ENCODE data around the gene MED15. TPM values are rescaled to one million over a fixed set of nuclear protein-coding genes. Genes with fewer than 3 reads are reported as not detected.

MED15 gene
- total RNA-seq, 2 experiments from 2014 or later, result 93.3 to 97.4 TPM

DNA sequence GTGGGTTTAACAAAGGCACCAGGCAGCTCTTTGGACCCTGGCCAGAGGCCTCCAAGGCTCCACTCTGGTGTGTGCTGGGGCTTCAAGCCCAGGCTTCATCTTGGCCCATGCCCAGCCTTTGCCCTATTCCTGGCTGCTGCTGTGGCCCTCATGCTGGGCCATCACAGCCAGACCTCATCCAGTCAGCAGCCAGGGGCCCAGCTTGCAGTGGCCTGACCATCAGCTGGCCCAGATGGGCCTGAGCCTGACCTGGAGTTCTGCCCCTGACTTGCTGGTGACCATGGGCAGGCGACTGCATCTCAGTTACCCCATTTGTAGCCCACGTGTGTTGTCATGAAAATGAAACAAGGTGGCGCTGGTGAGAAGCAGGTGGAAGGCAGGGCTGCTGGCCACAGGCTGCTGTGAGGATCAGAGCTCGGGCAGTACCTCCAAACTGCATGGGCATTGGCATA, 76.1 kb downstream of the MED15 start:
- no peaks in the 10 kb centered on the region for H3K9me3 Mint-ChIP-seq
- ChIA-PET CTCF (interaction anchor here (1.0 to 1.4 kb wide), 2 partner anchors 11 to 19 kb away, joined by 3 to 8 read pairs; no protein-coding TSS in a partner anchor), POLR2A (no interaction called here)
- H3K27me3 Mint-ChIP-seq, result no peaks in the 10 kb centered on the region
- intact Hi-C loops (cut with micrococcal nuclease), result no loop called here
- peaks cover 27% of the 10 kb centered on the region for H3K36me3 Mint-ChIP-seq
- H3K4me1 Mint-ChIP-seq (ENCODE audit: low read depth), result peaks cover 12% of the 10 kb centered on the region
- no peak for DNase-seq
- no peak overlapping the region for H3K27ac Mint-ChIP-seq
- H3K4me3 Mint-ChIP-seq, result no peak overlapping the region

DNA sequence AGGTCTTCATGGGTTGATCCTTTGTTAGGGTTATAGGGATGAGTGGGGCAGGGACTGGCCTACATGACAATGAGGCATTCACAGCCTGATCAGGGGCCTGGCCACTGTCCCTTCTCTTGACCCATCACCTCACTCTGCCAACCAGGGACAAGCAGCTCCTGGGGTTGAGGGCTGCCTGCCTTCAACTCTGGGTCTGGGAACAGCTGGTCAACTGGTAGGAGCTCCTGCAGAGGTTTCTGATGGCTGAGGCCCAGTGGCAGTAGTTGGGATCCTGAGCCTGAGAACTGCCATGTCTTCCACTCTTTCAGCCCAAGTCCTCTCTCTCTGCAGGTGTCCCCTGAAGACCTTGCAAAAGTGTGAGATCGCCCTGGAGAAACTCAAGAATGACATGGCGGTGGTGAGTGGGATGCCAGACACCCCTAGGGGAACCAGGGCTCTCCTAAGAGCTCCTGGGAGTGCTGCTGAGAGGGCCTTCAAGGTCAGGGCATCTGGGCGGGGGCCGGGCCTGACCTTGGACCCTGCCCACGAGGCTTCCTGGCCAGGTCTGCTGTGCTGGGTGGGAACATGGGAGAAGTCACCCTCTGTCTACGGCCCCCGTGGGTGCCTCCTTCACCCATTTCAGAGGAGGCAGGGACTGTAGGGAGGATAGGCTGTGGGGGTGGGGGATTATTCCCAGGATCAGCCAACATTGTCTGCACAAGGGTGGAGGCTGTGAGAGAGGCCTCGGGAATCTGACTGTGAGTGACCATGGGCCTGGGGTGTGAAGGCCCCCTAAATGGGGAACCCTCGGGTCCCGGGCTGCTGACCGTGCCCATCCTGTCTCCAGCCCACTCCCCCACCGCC, 76.8 kb downstream of the MED15 start:
- H3K36me3 Mint-ChIP-seq, result peaks cover 24% of the 10 kb centered on the region
- no peaks in the 10 kb centered on the region for H3K27me3 Mint-ChIP-seq
- H3K4me3 Mint-ChIP-seq, result no peak overlapping the region
- no peak for DNase-seq
- intact Hi-C loops (cut with micrococcal nuclease), result no loop called here
- H3K9me3 Mint-ChIP-seq, result no peaks in the 10 kb centered on the region
- H3K27ac Mint-ChIP-seq, result no peak overlapping the region
- ChIA-PET CTCF (interaction anchor here (1.4 kb wide), 1 partner anchor 12 kb away, joined by 8 read pairs; no protein-coding TSS in a partner anchor), POLR2A (no interaction called here)
- peaks cover 12% of the 10 kb centered on the region for H3K4me1 Mint-ChIP-seq (ENCODE audit: low read depth)

DNA sequence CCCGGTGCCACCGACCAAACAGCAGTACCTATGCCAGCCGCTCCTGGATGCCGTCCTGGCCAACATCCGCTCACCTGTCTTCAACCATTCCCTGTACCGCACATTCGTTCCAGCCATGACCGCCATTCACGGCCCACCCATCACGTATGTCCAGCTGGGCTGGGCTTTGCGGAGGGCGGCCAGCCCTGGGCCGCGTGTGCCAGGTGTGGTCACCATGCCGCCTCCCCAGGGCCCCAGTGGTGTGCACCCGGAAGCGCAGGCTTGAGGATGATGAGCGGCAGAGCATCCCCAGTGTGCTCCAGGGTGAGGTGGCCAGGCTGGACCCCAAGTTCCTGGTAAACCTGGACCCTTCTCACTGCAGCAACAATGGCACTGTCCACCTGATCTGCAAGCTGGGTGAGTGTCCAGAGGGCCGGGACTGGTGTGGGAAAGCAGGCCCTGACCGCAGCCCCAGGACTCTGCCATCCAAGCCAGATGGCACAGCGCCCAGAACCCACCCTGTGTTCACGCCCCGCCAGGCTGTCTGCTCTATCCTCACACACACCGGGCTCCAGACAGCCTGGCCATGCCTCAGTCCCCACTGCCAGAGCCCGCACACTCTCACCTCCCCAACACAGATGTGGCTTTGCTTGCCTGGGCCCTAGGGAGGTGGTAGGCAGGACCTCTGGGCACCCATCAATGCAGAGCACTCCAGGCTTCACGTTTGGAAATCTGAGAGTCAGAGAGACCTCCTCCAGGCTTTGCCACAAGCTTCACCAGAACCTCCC, 77.6 kb downstream of the MED15 start:
- Mint-ChIP-seq H3K27ac (peak overlapping the region; percentile 23), H3K9me3 (no peaks in the 10 kb centered on the region), H3K36me3 (peaks cover 24% of the 10 kb centered on the region), H3K4me3 (no peak overlapping the region), H3K4me1 (ENCODE audit: low read depth) (peaks cover 7% of the 10 kb centered on the region), H3K27me3 (no peaks in the 10 kb centered on the region)
- intact Hi-C loops (cut with micrococcal nuclease), result no loop called here
- ChIA-PET CTCF (interaction anchor here (1.3 kb wide), 1 partner anchor 21 kb away, joined by 3 read pairs; no protein-coding TSS in a partner anchor), POLR2A (no interaction called here)
- DNase-seq, result no peak

DNA sequence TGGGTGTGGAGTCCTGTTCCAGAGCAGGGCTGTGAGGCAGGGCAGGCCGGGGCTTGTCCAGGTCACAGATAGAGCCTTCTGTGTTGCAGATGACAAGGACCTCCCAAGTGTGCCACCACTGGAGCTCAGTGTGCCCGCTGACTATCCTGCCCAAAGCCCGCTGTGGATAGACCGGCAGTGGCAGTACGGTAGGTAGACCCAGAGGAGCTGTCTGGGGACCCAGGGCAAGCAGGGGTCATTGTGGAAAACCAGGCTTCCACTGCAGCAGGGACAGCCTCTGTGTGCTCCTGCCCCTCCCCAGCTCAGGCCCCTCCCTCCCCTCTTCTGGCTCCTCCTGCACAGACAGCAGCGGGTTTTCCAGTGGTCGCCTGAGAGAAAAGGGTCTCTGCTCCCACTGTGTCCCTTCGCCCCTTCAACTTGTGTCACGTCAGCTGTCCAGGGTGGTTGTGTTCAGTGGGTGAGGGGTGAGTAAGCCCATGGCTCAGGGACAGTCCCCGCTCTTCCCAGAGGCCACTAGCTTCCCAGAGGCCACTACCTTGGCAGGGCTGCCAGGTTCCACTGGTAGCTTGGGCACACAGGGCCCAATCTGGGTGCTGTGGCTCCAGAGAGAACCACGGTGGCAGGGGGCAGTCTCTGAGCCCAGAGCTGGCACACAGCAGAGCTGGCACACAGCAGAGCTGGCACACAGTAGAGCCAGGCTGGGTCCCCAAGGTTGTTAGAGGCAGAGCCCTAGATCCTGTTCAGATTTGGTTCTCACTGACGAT, 78.4 kb downstream of the MED15 start:
- Mint-ChIP-seq H3K4me1 (ENCODE audit: low read depth) (no peaks in the 10 kb centered on the region), H3K9me3 (no peaks in the 10 kb centered on the region), H3K27ac (peak overlapping the region; percentile 23), H3K36me3 (peaks cover 21% of the 10 kb centered on the region), H3K4me3 (no peak overlapping the region), H3K27me3 (no peaks in the 10 kb centered on the region)
- intact Hi-C loops (cut with micrococcal nuclease), result no loop called here
- CTCF ChIA-PET, result interaction anchor here (1.1 to 1.3 kb wide), 2 partner anchors 20 to 22 kb away, joined by 3 read pairs; no protein-coding TSS in a partner anchor
- no peak for DNase-seq
- POLR2A ChIA-PET, result no interaction called here

DNA sequence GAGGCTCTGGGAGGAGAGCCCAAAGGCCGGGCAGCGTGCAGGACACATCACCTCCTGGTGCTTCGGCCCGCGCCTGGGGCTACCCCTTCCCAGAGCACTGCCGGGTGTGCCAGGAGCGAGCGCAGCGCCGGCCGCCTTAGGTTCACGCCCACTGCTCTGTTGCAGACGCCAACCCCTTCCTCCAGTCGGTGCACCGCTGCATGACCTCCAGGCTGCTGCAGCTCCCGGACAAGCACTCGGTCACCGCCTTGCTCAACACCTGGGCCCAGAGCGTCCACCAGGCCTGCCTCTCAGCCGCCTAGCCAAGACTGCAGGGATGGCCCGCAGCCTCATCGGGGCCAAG, 79.0 kb downstream of the MED15 start:
- ChIA-PET CTCF (interaction anchor here (1.1 to 1.3 kb wide), 2 partner anchors 21 to 22 kb away, joined by 3 read pairs; no protein-coding TSS in a partner anchor), POLR2A (no interaction called here)
- Mint-ChIP-seq H3K9me3 (no peaks in the 10 kb centered on the region), H3K4me1 (ENCODE audit: low read depth) (no peaks in the 10 kb centered on the region), H3K36me3 (peaks cover 21% of the 10 kb centered on the region), H3K4me3 (no peak overlapping the region), H3K27ac (no peak overlapping the region), H3K27me3 (no peaks in the 10 kb centered on the region)
- intact Hi-C loops (cut with micrococcal nuclease), result no loop called here
- no peak for DNase-seq

DNA sequence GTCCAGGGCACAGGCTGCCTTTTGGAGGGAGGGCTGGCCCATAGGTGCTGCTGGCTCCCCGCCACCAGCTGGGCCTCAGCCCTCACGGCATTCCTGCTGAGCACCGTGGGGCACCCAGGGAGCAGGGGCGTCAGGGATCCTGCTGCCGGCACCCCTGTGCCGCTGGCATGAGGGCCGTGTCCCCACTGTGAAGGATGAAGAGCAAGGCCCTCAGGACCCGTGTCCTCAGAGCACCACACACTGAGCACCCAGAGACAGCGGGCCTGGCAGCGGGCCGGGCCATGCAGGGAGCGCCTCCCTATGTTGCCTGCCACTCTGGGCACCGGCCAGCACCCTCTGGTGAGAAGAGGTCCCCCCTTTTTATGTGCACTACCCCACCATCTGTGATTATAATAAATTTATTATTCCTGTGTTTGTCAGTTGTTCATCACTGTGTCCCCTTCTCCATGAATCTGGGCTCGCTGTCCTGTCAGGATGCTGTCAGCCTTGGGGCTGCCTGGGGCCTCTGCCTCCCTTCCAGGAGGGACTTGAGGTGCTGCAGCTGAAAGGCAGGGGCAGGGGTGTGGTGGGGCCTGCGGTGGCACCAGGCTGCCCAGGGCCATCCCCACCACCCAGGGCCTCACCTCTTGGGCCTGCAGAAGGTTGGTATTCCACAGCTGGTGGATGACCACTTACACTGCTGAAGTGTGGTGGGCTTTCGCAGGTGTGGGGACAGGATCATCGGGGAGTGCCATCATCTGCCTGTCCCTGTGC, 80.0 kb downstream of the MED15 start:
- intact Hi-C loops (cut with micrococcal nuclease), result no loop called here
- H3K4me3 Mint-ChIP-seq, result no peak overlapping the region
- peaks cover 21% of the 10 kb centered on the region for H3K36me3 Mint-ChIP-seq
- H3K9me3 Mint-ChIP-seq, result no peaks in the 10 kb centered on the region
- H3K27me3 Mint-ChIP-seq, result no peaks in the 10 kb centered on the region
- CTCF ChIA-PET, result no interaction called here
- no peak overlapping the region for H3K27ac Mint-ChIP-seq
- DNase-seq, result no peak
- POLR2A ChIA-PET, result no interaction called here
- H3K4me1 Mint-ChIP-seq (ENCODE audit: low read depth), result no peaks in the 10 kb centered on the region

DNA sequence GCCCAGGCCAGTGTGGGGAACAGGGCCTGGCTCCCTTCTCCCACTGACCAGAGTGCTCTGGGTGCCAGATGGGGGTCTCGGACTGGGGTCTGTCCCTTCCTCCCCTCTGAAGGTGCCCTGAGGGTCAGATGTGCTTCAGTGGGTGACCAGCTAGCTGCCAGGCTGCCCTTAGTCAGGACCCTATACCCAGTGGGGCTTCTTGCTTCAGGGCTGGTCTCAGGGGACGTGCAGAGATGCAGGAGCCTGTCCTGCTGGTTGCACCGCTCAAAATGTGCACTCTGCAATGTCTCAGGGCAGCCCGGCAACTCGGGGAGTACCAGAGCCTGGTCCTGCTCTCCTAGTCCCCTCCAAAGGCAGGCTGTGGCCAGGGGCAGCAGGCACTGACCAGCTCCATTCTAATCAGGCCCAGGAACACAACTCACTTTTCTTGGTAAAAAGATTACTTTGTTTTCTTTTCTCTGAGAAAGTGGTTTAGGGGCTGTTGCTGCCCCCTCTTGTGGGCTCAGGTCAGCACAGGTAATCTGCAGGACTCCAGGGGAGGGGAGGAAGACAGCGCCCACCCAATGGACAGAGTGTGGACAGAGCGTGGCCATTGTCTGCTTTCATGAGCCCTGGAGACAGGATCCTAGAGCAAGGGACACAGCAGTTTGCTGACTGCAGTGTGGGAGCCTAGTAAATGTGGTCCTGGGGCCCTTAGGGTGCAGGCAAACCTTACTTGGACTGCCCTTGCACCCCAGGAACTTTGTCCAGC, 80.9 kb downstream of the MED15 start:
- ChIA-PET POLR2A (no interaction called here), CTCF (interaction anchor here (0.7 kb wide), 1 partner anchor 477 kb away, joined by 3 read pairs; no protein-coding TSS in a partner anchor)
- intact Hi-C loops (cut with micrococcal nuclease), result no loop called here
- peaks cover 17% of the 10 kb centered on the region for H3K36me3 Mint-ChIP-seq
- no peaks in the 10 kb centered on the region for H3K27me3 Mint-ChIP-seq
- no peaks in the 10 kb centered on the region for H3K4me1 Mint-ChIP-seq (ENCODE audit: low read depth)
- no peak overlapping the region for H3K27ac Mint-ChIP-seq
- H3K4me3 Mint-ChIP-seq, result no peak overlapping the region
- no peak for DNase-seq
- no peaks in the 10 kb centered on the region for H3K9me3 Mint-ChIP-seq

DNA sequence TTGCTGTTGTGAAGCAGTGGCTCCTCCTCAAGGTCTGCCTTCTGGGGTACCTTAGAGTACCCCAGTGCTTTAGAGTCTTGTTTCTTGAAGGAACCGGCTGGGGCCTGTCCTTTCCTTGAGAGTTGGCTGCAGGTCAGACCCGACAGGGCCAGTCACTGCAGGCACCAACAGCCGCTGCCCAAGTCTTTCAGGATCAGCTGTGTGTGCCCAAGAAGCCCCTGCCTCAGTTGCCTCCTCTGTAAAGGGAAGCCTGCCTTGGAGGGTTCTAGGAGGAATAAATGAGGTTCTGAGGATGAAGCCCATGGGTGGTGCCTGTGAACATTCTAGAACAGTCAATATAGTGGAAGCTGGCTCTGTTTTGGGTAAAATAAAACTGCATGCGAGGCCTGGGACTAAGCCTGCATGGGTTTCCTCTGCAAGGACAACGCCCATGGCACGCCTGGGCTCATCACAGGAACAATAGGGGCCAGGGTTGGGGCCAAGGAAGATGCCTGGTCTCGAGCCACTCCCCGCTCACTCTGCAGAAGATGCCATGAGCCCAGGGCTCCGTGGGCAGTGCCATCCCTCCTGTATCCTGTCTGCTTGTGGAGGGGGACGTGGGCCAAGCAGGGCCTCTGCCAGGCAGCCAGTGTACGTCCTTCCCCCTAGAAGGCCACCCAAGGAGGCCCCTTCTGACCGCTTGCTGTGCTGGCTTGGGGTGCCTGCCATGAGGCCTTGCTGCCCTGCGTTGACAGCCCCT, 81.6 kb downstream of the MED15 start:
- H3K4me3 Mint-ChIP-seq, result no peak overlapping the region
- intact Hi-C loops (cut with micrococcal nuclease), result no loop called here
- DNase-seq, result no peak
- H3K27me3 Mint-ChIP-seq, result no peaks in the 10 kb centered on the region
- no peaks in the 10 kb centered on the region for H3K9me3 Mint-ChIP-seq
- H3K27ac Mint-ChIP-seq, result no peak overlapping the region
- CTCF ChIA-PET, result no interaction called here
- POLR2A ChIA-PET, result no interaction called here
- peaks cover 15% of the 10 kb centered on the region for H3K36me3 Mint-ChIP-seq
- peaks cover 3% of the 10 kb centered on the region for H3K4me1 Mint-ChIP-seq (ENCODE audit: low read depth)

DNA sequence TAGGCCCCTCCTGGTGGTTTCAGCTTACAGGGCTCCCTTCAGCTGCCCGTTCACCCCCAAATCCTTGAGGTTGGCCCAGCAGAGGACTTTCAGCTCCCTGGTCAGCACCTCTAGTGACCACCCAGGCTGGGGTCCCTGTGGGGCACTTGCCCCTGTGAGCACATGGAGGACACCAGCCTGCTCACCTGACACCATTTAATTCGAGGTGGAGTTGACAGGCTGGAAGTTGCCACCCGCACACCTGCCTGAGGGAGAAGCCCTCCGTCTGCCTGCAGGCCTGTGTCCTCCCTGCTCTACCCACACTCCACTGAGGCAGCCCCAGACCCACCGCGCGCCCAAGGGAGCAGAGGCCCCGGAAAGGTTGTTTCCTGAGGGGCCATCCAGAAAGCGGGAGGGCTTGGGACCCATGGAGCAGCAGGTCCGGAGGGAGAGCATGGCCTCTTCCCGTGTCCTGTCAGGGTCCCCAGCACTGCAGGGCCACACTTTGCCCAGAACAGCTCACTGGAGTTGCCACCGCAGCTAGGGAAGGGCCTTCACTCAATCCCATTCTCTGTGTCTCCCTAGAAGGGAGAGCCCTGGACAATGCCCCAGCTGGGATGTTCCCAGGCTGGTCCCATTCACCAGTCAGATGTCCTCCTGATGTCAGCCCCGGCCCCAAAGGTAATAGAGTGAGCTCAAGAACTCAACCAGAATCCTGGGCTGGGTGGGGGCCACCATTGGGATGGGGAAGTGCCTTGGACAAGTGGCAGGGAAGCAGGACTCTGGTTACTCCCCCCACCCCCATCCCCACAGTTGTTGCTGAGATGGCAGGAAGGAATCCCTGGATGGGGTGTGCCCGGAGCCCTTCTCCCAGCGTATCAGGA, 82.4 kb downstream of the MED15 start:
- DNase-seq, result no peak
- ChIA-PET CTCF (no interaction called here), POLR2A (no interaction called here)
- no peaks in the 10 kb centered on the region for H3K27me3 Mint-ChIP-seq
- intact Hi-C loops (cut with micrococcal nuclease), result no loop called here
- H3K36me3 Mint-ChIP-seq, result peaks cover 8% of the 10 kb centered on the region
- peaks cover 3% of the 10 kb centered on the region for H3K4me1 Mint-ChIP-seq (ENCODE audit: low read depth)
- H3K27ac Mint-ChIP-seq, result no peak overlapping the region
- no peaks in the 10 kb centered on the region for H3K9me3 Mint-ChIP-seq
- H3K4me3 Mint-ChIP-seq, result no peak overlapping the region

All from activated CD4-positive, alpha-beta memory T cell treated with anti-CD3 and anti-CD28 coated beads for 36 hours (primary cell).